ENCODE results near the gene PCSK6.

DNA sequence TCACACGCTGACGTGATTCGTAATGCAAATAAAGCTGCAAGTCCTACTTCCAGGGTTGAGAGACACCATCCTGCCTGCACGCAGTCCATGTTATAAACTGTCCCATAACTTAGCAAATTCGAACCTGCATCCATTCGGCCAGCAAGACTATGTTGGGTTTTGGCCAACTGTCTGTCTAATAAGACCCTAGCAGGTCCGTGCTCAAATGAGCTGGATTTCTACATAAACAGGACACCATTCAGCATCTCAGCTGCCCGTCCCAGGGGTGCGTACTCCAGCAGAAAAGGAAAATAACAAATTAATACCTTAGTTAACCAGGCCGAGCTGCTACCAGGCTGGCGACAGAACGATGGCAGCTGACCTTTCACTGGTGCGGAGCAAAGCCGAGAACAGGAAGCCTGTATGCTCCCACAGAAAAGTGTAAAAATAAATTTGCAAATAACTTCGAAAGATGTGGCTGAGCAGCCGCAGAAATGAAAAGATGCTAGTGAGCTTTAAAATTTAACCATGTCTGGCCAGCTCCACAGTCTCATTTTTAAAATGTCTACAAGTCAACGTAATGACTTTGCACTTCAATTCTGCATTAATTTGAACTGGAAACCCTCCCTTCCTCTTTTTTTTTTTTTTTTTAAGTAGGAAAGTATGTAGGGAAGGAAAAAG, 97.4 kb downstream of the PCSK6 start:
- TF ChIP-seq, protein P1, sequence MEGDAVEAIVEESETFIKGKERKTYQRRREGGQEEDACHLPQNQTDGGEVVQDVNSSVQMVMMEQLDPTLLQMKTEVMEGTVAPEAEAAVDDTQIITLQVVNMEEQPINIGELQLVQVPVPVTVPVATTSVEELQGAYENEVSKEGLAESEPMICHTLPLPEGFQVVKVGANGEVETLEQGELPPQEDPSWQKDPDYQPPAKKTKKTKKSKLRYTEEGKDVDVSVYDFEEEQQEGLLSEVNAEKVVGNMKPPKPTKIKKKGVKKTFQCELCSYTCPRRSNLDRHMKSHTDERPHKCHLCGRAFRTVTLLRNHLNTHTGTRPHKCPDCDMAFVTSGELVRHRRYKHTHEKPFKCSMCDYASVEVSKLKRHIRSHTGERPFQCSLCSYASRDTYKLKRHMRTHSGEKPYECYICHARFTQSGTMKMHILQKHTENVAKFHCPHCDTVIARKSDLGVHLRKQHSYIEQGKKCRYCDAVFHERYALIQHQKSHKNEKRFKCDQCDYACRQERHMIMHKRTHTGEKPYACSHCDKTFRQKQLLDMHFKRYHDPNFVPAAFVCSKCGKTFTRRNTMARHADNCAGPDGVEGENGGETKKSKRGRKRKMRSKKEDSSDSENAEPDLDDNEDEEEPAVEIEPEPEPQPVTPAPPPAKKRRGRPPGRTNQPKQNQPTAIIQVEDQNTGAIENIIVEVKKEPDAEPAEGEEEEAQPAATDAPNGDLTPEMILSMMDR (IDR thresholded peaks at IDR 0.05; ENCODE audit: insufficient read depth, low read length, poor library complexity, severe bottlenecking) = no peak
- TF ChIP-seq EZH2phosphoT487 (conservative IDR thresholded peaks at IDR 0.05; ENCODE audit: low read length) = no peak
